Esophagus muscularis mucosa (tissue), 3 donors: Measurements from ENCODE around the gene SH2D5.

Source experiments
- POLR2A ChIP-seq: fragments of 450-650 bp; IDR thresholded peaks from one replicate; pipeline ENCODE4 v1.6.1; 2017; ENCODE audit warnings: antibody characterized with exemption, moderate library complexity, mild to moderate bottlenecking, low read depth
- TF ChIP-seq, protein P1 (sequence below), 3 experiments: fragments of 200-600 bp in 2 of 3; fragments of 450-650 bp in 1 of 3; sonication (generic) in 2 of 3; IDR thresholded peaks; one replicate each; pipeline ENCODE4 v1.5.1; 2017 to 2019; ENCODE audit warnings: antibody characterized with exemption in 3 of 3, mild to moderate bottlenecking in 2 of 3, moderate library complexity in 1 of 3

DNA sequence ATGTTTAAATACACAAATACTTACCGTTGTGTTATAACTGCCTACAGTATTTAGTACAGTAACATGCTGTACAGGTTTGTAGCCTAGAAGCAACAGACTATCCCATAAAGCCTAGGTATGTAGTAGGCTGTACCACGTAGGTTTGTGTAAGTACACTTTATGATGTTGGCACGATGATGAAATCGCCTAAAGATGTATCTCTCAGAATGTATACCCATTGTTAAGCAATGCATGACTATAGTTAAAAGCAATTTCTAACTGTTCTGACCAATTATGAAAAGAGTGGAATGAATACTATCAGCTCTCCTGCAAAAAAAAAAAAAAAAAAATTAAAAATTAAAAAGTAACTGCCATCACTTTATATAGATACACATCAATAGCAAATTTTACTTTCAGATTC, 43.2 kb upstream of the SH2D5 start:
- TF ChIP-seq, protein P1, sequence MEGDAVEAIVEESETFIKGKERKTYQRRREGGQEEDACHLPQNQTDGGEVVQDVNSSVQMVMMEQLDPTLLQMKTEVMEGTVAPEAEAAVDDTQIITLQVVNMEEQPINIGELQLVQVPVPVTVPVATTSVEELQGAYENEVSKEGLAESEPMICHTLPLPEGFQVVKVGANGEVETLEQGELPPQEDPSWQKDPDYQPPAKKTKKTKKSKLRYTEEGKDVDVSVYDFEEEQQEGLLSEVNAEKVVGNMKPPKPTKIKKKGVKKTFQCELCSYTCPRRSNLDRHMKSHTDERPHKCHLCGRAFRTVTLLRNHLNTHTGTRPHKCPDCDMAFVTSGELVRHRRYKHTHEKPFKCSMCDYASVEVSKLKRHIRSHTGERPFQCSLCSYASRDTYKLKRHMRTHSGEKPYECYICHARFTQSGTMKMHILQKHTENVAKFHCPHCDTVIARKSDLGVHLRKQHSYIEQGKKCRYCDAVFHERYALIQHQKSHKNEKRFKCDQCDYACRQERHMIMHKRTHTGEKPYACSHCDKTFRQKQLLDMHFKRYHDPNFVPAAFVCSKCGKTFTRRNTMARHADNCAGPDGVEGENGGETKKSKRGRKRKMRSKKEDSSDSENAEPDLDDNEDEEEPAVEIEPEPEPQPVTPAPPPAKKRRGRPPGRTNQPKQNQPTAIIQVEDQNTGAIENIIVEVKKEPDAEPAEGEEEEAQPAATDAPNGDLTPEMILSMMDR (IDR thresholded peaks at IDR 0.05), result no peak
- TF ChIP-seq POLR2A, result no peak
